HepG2 (cell line): ENCODE results near the gene ODAM.

ENCODE experiments used
- CREB3 ChIP-seq: sonication (generic); formaldehyde crosslinking; IDR thresholded peaks from 2 replicates; pipeline ENCODE4 v1.5.0; 2020; ENCODE audit warnings: missing genetic modification reagents
- CTCF ChIP-seq: sonication (generic); formaldehyde crosslinking; IDR thresholded peaks from 2 replicates; pipeline ENCODE4 v1.5.0; 2020; ENCODE audit warnings: mild to moderate bottlenecking, missing genetic modification reagents, moderate library complexity
- FOXP4 ChIP-seq: sonication (generic); formaldehyde crosslinking; IDR thresholded peaks from 2 replicates; pipeline ENCODE4 v1.4.0; 2020; ENCODE audit warnings: missing genetic modification reagents
- GRHL1 ChIP-seq: sonication (generic); formaldehyde crosslinking; conservative IDR thresholded peaks from 2 replicates; pipeline ENCODE4 v1.8.0; 2022; ENCODE audit warnings: missing genetic modification reagents
- HMGA1 ChIP-seq: sonication (generic); formaldehyde crosslinking; conservative IDR thresholded peaks from 2 replicates; pipeline ENCODE4 v1.4.0; 2020; ENCODE audit warnings: missing genetic modification reagents
- HNRNPLL ChIP-seq: fragments of 200-400 bp; formaldehyde crosslinking; IDR thresholded peaks from 2 replicates; pipeline ENCODE4 v1.6.1; 2017; ENCODE audit warnings: mild to moderate bottlenecking, low read depth, low read length; ENCODE audit not compliant: poor library complexity, severe bottlenecking
- NR2C2 ChIP-seq: sonication (generic); formaldehyde crosslinking; IDR thresholded peaks from 2 replicates; pipeline ENCODE4 v1.4.0; 2020; ENCODE audit warnings: missing genetic modification reagents, mild to moderate bottlenecking, moderate library complexity, borderline replicate concordance
- POGZ ChIP-seq: sonication (generic); formaldehyde crosslinking; IDR thresholded peaks from 2 replicates; pipeline ENCODE4 v1.4.0; 2020; ENCODE audit warnings: mild to moderate bottlenecking, missing genetic modification reagents
- POLR2A ChIP-seq, 2 experiments: IDR thresholded peaks; 2 replicates each; pipeline ENCODE4 v1.6.1; 2011; ENCODE audit warnings: low read depth in 2 of 2, low read length in 2 of 2, mild to moderate bottlenecking in 1 of 2, moderate library complexity in 1 of 2; ENCODE audit not compliant: insufficient read depth in 1 of 2
- REST ChIP-seq, 2 experiments: IDR thresholded peaks; 2 replicates each; pipeline ENCODE4 v1.6.1; 2011 to 2012; ENCODE audit warnings: low read length in 2 of 2, borderline replicate concordance in 1 of 2, low read depth in 1 of 2, mild to moderate bottlenecking in 1 of 2, moderate library complexity in 1 of 2
- RXRB ChIP-seq: IDR thresholded peaks from 2 replicates; pipeline ENCODE4 v1.6.1; 2016; ENCODE audit warnings: borderline replicate concordance, missing genetic modification reagents, missing compliant biosample characterization
- ZFP36 ChIP-seq: fragments of 150-350 bp; IDR thresholded peaks from 2 replicates; pipeline ENCODE4 v1.6.1; 2018; ENCODE audit warnings: borderline replicate concordance, low read length, low read depth; ENCODE audit not compliant: partially characterized antibody
- ZNF3 ChIP-seq: IDR thresholded peaks from 2 replicates; pipeline ENCODE4 v1.7.0; 2017; ENCODE audit warnings: inconsistent platforms
- ZNF512B ChIP-seq: sonication (generic); formaldehyde crosslinking; IDR thresholded peaks from 2 replicates; pipeline ENCODE4 v1.5.1; 2020; ENCODE audit warnings: missing genetic modification reagents, mild to moderate bottlenecking, borderline replicate concordance

GRCh38 chr4:70192895-70193294 is 2.6 kb upstream of the ODAM start:
- TF ChIP-seq HNRNPLL, result no peak
- TF ChIP-seq ZFP36, result no peak
- no peak for TF ChIP-seq GRHL1 (CRISPR knock-in tag)
- TF ChIP-seq HMGA1, result no peak
- TF ChIP-seq CTCF (CRISPR knock-in tag), result no peak
- no peak for TF ChIP-seq REST (IDR thresholded peaks at IDR 0.05; ENCODE audit: borderline replicate concordance in 1 of 2, low read depth in 1 of 2, low read length in 2 of 2)
- TF ChIP-seq FOXP4 (CRISPR knock-in tag), result no peak
- no peak for TF ChIP-seq ZNF512B (CRISPR knock-in tag)
- TF ChIP-seq POLR2A (IDR thresholded peaks at IDR 0.05; ENCODE audit: insufficient read depth in 1 of 2, low read depth in 2 of 2, low read length in 2 of 2), result no peak
- no peak for TF ChIP-seq NR2C2 (CRISPR knock-in tag)
- TF ChIP-seq CREB3, result no peak
- TF ChIP-seq POGZ (CRISPR knock-in tag), result peak; percentile 58; the same call in 1 of the 2 replicates
- TF ChIP-seq ZNF3 (CRISPR knock-in tag), result peak; percentile 47; the same call in 1 of the 2 replicates
- TF ChIP-seq RXRB (CRISPR knock-in tag), result peak; percentile 64; the same call in 1 of the 2 replicates
